Heart left ventricle (tissue), 13 donors: ENCODE measurements around the gene RNF217.

ENCODE experiments used
- POLR2A ChIP-seq, 2 donors: fragments of 450-650 bp; IDR thresholded peaks; one replicate each; pipeline ENCODE4 v1.6.1; 2017; ENCODE audit warnings: antibody characterized with exemption in 2 of 2, mild to moderate bottlenecking in 2 of 2, moderate library complexity in 2 of 2
- TF ChIP-seq, protein P1 (sequence below), 12 donors: fragments of 200-600 bp; sonication (generic) in 4 of 12; IDR thresholded peaks; one replicate each; pipeline versions ENCODE4 v1.5.0 to v1.8.0; 2018 to 2022; ENCODE audit warnings: antibody characterized with exemption in 12 of 12, mild to moderate bottlenecking in 5 of 12
- donor health status: ischemic (EF 13 %, LVEDD 7.1; RV severe dilation, severe dysfunction).
- donor health status: DM: no; HTN: yes; CAD: no.
- donor health status: DM: no; HTN: no; CAD: no.
- donor health status: ischemic (EF 25% LVEDD 6.9; RV normal size, moderate dysfunction).
- donor health status: ischemic (EF 25% LVEDD 5.7; RV mildly dilated, moderate dysfunction).
- donor health status: ischemic (EF 35%, LVEDD 5.7; RV mildly dilated, moderate dysfunction).
- donor health status: nonischemic (EF 11% LVEDD 7.7; RV severe dilation, severe dysfunction).
- donor health status: DM: yes; HTN: yes; CAD: no.
- donor health status: PGD.
- donor health status: ischemic (EF 29% LVEDD 5.4; RV normal size, mild dysfunction).
- donor health status: nonischemic (EF 23%, LVEDD 6.1; RV moderate dilation, normal function).

DNA sequence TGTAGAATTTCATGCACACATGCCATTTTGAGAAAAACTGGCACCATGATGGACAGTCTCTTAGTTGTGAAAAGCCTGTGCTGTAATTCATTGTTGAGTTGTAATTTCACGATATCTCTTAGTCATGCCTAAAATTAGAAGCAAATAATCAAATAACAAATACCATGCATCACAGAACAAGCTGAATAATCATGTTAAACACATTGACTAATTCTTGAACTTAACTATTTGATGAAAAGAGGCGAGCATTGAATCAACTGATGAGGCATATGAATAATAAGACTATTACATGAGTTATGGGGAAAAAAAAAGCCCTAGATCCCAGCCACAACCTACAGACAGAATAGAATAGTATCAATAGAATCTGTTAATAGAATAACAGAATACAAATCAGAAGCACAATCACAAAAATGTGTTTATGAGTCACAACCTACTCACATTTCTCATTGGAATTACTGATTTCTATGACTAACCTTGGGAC lies 14.2 kb upstream of the RNF217 start:
- TF ChIP-seq, protein P1, sequence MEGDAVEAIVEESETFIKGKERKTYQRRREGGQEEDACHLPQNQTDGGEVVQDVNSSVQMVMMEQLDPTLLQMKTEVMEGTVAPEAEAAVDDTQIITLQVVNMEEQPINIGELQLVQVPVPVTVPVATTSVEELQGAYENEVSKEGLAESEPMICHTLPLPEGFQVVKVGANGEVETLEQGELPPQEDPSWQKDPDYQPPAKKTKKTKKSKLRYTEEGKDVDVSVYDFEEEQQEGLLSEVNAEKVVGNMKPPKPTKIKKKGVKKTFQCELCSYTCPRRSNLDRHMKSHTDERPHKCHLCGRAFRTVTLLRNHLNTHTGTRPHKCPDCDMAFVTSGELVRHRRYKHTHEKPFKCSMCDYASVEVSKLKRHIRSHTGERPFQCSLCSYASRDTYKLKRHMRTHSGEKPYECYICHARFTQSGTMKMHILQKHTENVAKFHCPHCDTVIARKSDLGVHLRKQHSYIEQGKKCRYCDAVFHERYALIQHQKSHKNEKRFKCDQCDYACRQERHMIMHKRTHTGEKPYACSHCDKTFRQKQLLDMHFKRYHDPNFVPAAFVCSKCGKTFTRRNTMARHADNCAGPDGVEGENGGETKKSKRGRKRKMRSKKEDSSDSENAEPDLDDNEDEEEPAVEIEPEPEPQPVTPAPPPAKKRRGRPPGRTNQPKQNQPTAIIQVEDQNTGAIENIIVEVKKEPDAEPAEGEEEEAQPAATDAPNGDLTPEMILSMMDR (IDR thresholded peaks at IDR 0.05), result no peak
- no peak for TF ChIP-seq POLR2A (IDR thresholded peaks at IDR 0.05)
